GM06990 (cell line): ENCODE results near the gene GRP.

Experiments used
- DNase-seq: peaks from one replicate; pipeline ENCODE4 v3.0.0-alpha.2; 2011; ENCODE audit not compliant: insufficient read length; ENCODE audit errors: extremely low read depth
- H3K27me3 ChIP-seq: replicated peaks from 2 replicates; pipeline ENCODE4 v1.6.0; 2011; ENCODE audit warnings: low read length; ENCODE audit not compliant: control insufficient read depth, insufficient read depth
- H3K36me3 ChIP-seq: 2 replicates; pipeline ENCODE4 v1.5.1; 2011; ENCODE audit warnings: low read length; ENCODE audit not compliant: control insufficient read depth, insufficient read depth
- H3K4me3 ChIP-seq: replicated peaks from 2 replicates; pipeline ENCODE4 v1.5.1; 2011; ENCODE audit warnings: low read depth, mild to moderate bottlenecking, control low read depth, low read length
- TF ChIP-seq, protein P1 (sequence below): IDR thresholded peaks from 2 replicates; pipeline ENCODE4 v1.5.1; 2011; ENCODE audit warnings: low read length, control low read depth, mild to moderate bottlenecking, inconsistent platforms; ENCODE audit not compliant: insufficient read depth, poor library complexity, severe bottlenecking

The GRP gene

DNA sequence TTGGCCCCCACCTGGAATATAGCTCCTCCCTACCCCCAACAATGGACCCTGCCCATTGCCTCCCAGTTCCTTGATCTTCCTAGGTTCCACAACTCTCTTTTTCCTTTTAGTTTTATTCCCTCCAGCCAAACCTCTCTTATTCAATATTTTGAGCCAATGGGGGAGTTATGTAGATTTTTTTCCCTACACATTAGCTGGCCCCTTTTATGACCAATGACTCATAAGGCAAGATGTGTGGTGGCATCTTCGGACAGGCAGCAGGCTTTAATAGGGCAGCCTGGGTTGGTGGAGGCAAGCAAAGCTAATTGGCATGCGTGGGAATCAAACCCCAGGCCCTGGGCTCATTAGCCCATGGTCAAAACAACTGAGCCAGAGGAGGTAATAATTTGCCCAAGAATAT lies 9.2 kb downstream of the GRP start:
- Histone ChIP-seq H3K4me3 (no peak overlapping the region), H3K36me3 (no peaks in the 10 kb centered on the region), H3K27me3 (no peaks in the 10 kb centered on the region; the same call in 1 of the 2 replicates)
- no peak for DNase-seq
- TF ChIP-seq, protein P1, sequence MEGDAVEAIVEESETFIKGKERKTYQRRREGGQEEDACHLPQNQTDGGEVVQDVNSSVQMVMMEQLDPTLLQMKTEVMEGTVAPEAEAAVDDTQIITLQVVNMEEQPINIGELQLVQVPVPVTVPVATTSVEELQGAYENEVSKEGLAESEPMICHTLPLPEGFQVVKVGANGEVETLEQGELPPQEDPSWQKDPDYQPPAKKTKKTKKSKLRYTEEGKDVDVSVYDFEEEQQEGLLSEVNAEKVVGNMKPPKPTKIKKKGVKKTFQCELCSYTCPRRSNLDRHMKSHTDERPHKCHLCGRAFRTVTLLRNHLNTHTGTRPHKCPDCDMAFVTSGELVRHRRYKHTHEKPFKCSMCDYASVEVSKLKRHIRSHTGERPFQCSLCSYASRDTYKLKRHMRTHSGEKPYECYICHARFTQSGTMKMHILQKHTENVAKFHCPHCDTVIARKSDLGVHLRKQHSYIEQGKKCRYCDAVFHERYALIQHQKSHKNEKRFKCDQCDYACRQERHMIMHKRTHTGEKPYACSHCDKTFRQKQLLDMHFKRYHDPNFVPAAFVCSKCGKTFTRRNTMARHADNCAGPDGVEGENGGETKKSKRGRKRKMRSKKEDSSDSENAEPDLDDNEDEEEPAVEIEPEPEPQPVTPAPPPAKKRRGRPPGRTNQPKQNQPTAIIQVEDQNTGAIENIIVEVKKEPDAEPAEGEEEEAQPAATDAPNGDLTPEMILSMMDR, result no peak

- H3K4me3 ChIP-seq, result no peak overlapping the region
- no peak for DNase-seq
- no peaks in the 10 kb centered on the region; the same call in 1 of the 2 replicates for H3K27me3 ChIP-seq
- H3K36me3 ChIP-seq, result no peaks in the 10 kb centered on the region
- TF ChIP-seq, protein P1, result no peak
Measured at GRCh38 chr18:59229701-59230443, 9.9 kb downstream of the GRP start.

DNA sequence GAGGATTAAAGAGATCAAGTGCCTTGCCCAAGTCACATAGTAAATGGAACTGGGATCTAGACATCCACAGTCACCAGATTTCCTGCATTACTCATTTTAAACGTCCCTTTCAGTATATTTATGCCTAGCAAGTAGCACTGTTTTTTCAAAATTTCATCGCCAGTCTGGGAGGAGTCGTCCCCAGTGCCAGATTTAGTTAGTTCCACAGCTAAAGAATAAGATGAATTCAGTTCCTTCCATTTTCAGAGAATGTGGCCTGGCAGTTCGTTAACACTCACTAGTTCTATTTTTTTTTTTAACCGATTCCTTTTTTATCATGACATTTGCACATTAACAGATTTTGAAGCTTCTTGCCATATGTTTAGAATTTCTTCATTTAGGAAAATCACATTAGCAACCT lies 11.2 kb downstream of the GRP start:
- H3K36me3 ChIP-seq, result no peaks in the 10 kb centered on the region
- TF ChIP-seq, protein P1, result no peak
- DNase-seq, result no peak
- H3K4me3 ChIP-seq, result no peak overlapping the region
- H3K27me3 ChIP-seq, result no peaks in the 10 kb centered on the region; the same call in 1 of the 2 replicates

DNA sequence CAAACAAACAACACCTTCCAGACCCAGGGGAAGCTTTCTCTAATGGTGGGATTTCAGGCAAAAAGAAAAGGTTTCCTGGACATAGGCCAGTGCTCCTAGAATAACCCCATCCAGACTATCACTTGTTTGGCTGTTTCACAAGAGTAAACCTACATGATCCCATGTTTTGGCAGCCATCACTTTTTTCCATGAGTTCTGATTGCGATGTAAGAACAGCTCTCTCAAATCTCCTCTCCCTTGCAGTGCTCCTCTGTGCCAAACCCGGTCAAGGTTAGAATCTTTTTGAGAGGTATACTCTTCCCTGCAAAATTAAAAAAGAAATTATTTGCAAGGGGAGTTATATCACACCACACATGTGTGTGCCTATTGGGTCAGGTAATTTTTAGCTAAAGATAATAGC lies 11.9 kb downstream of the GRP start:
- Histone ChIP-seq H3K36me3 (no peaks in the 10 kb centered on the region), H3K27me3 (no peaks in the 10 kb centered on the region; the same call in 1 of the 2 replicates), H3K4me3 (no peak overlapping the region)
- no peak for DNase-seq
- TF ChIP-seq, protein P1, result no peak

- no peaks in the 10 kb centered on the region; the same call in 1 of the 2 replicates for H3K27me3 ChIP-seq
- no peak overlapping the region for H3K4me3 ChIP-seq
- no peak for DNase-seq
- TF ChIP-seq, protein P1, result no peak
- H3K36me3 ChIP-seq, result no peaks in the 10 kb centered on the region
Measured at GRCh38 chr18:59232309-59233016, 12.5 kb downstream of the GRP start.
